ENCODE results near the gene MRAP.

GRCh38 chr21:32329776-32330175 is 31.1 kb downstream of the MRAP start:
- TF ChIP-seq, protein P1, sequence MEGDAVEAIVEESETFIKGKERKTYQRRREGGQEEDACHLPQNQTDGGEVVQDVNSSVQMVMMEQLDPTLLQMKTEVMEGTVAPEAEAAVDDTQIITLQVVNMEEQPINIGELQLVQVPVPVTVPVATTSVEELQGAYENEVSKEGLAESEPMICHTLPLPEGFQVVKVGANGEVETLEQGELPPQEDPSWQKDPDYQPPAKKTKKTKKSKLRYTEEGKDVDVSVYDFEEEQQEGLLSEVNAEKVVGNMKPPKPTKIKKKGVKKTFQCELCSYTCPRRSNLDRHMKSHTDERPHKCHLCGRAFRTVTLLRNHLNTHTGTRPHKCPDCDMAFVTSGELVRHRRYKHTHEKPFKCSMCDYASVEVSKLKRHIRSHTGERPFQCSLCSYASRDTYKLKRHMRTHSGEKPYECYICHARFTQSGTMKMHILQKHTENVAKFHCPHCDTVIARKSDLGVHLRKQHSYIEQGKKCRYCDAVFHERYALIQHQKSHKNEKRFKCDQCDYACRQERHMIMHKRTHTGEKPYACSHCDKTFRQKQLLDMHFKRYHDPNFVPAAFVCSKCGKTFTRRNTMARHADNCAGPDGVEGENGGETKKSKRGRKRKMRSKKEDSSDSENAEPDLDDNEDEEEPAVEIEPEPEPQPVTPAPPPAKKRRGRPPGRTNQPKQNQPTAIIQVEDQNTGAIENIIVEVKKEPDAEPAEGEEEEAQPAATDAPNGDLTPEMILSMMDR (IDR thresholded peaks at IDR 0.05), result no peak
- TF ChIP-seq POLR2A (IDR thresholded peaks at IDR 0.05), result no peak
- no peak for TF ChIP-seq EP300 (IDR thresholded peaks at IDR 0.05)
